GM21737 (cell line): Measurements from ENCODE around the gene PI4K2A.
A peak's percentile ranks its signal among the peaks of the same experiment; 100 is the strongest.

Experiments
- ATAC-seq: cut with Tn5 transposase; IDR thresholded peaks from one replicate; pipeline ENCODE4 v1.9.1; 2021; ENCODE audit warnings: mild to moderate bottlenecking, moderate library complexity; ENCODE audit not compliant: unreplicated experiment

Gene PI4K2A

GRCh38 chr10:97640174-97640867 is at the start of gene PI4K2A:
PI4K2A (plus strand) TSS chr10:97640671; CDS start chr10:97640743, 72 bp downstream.
- peak; percentile 95 for ATAC-seq

- no peak for ATAC-seq
These were observed 49.5 kb upstream of the PI4K2A start for GRCh38 chr10:97590748-97591495.

GRCh38 chr10:97593421-97593820 is 47.0 kb upstream of the PI4K2A start:
- no peak for ATAC-seq

- ATAC-seq: no peak
These were observed 44.1 kb upstream of the PI4K2A start for GRCh38 chr10:97596101-97597082.

GRCh38 chr10:97597778-97598177 is 42.7 kb upstream of the PI4K2A start:
- ATAC-seq: no peak

- no peak for ATAC-seq
These were observed 41.8 kb upstream of the PI4K2A start for GRCh38 chr10:97598407-97599271.

- no peak for ATAC-seq
These were observed 41.2 kb upstream of the PI4K2A start for GRCh38 chr10:97599272-97599619.

GRCh38 chr10:97600616-97601015 is 39.9 kb upstream of the PI4K2A start:
- ATAC-seq: no peak

GRCh38 chr10:97601268-97602215 is 38.9 kb upstream of the PI4K2A start:
- ATAC-seq: no peak

- ATAC-seq: no peak
These were observed 33.3 kb upstream of the PI4K2A start for GRCh38 chr10:97607095-97607636.

- ATAC-seq: no peak
These were observed 31.4 kb upstream of the PI4K2A start for GRCh38 chr10:97608991-97609561.

GRCh38 chr10:97611473-97611872 is 29.0 kb upstream of the PI4K2A start:
- no peak for ATAC-seq

- no peak for ATAC-seq
These were observed 28.1 kb upstream of the PI4K2A start for GRCh38 chr10:97612386-97612785.

GRCh38 chr10:97618285-97618684 is 22.2 kb upstream of the PI4K2A start:
- ATAC-seq: no peak

- no peak for ATAC-seq
These were observed 21.7 kb upstream of the PI4K2A start for GRCh38 chr10:97618733-97619132.

- no peak for ATAC-seq
These were observed 17.2 kb upstream of the PI4K2A start for GRCh38 chr10:97623277-97623676.

- ATAC-seq: no peak
These were observed 12.7 kb upstream of the PI4K2A start for GRCh38 chr10:97627731-97628130.

GRCh38 chr10:97628228-97628627 is 12.2 kb upstream of the PI4K2A start:
- no peak for ATAC-seq

- ATAC-seq: no peak
These were observed 11.2 kb upstream of the PI4K2A start for GRCh38 chr10:97629289-97629688.
